GM21529 (cell line): Measurements from ENCODE around the gene SNAP47.

Source experiments
- ATAC-seq: cut with Tn5 transposase; IDR thresholded peaks from one replicate; pipeline ENCODE4 v1.9.1; 2021; ENCODE audit not compliant: unreplicated experiment

The SNAP47 gene

DNA sequence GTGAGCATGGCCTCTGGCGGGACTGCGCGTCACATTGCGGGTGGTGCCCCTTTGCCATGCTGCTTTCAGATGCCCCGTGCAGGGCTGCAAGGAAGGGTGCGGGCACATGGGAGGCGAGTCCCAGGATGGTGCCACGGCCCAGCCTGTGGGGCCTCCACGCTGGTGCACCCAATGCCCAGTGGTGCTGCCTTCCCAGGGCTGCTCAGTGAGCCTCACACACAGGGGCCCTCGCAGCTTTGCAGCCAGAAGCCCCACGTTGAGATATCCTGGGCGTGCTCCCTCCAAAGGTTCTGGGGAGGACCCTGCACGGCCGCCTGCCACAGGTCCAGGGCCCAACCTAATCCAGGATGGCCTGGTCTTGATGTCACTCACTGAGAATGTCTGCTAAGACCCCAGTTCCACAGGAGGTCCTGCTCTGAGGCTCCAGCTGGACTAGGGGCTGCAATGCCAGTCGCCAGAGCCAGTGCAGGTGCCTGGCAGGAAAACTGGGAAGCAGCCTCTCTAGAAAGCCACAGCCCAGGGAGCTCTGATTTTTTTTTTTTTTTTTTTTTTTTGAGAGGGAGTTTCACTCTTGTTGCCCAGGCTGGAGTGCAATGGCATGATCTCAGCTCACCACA, 46.2 kb downstream of the SNAP47 start:
- no peak for ATAC-seq

- no peak for ATAC-seq
These were observed 47.0 kb downstream of the SNAP47 start for GRCh38 chr1:227782226-227782625.

- ATAC-seq = no peak
These were observed 50.0 kb downstream of the SNAP47 start for GRCh38 chr1:227785094-227785804.

GRCh38 chr1:227785805-227786671, 50.8 kb downstream of the SNAP47 start:
- no peak for ATAC-seq

DNA sequence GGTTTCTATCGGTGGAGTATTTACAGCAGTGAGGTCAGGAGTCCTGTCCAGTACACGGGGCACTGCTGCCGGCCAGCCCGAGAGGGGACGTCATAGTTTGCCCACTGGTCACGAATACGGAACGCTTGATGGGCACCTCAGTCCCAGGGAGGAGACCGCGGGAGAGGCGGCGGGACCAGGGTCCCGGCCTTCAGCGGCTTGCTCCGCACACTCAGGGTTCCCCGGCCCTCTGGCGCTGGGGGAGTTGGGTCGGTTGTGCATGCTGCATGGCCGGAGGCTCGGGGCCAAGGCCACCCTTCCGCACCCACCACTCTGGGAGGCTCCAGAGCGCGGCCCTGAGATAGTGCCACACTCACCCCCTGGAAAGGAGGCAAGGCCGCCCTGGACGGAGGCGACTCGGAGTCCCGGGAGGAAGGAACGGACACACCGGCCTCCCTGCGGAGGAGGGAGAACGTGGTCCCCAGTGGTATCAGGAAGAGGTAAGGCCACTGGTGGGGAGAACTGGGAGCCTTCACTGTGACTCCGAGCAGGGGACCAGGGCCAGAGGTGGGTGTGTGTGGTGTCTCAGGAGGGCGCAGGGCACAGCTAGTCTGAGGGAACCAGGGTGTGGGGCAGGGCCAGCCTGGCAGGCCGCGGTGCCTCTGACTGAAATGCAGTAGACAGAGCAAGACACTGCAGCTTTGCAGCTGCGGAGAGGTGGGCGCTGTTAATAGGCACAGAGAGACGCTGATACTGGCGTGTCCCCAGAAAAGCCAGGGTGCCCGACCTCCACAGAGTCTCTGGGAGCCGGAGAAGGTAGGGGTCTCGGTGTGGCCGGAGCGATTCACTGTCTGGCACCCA, 51.7 kb downstream of the SNAP47 start:
- ATAC-seq = no peak

DNA sequence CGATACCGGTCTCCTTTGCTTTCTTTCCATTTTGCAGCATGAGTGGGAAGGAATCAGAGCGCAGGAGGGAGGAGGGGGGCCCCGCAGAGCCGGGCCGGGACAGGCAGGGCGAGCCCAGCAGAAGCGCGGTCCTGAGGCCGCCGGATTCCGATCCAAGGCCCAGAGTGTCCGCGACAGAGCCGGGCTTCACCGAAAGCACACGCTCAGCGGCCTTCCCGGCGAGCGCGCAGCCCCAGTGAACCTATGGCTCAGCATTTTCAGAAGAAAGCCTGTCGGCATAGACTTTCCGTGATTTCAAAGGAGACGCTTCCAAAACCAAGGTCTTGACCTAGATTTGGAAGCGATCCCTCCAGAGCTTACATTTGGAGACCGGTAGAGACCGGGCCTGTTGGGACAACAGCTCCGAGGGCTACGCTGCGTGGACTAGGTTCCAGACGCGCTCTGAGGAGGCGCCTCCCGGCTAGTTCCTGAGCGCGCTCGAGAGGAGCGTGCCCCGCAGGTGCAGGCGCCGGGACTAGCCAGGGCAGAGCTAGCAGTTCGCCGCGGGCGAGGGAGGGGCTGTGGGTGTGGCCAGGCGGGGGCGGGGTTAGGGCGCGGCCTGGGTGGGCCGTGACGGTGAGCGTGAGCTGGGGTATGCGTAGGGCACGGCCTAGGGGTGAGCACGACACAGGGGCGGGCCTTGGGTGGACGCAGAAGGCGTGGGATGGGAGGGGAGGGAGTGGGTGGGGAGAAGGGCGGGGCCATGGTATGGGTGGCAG, 52.5 kb downstream of the SNAP47 start:
- ATAC-seq = peak; percentile 93

GRCh38 chr1:227788271-227789083, 53.2 kb downstream of the SNAP47 start:
- ATAC-seq = peak; percentile 63

GRCh38 chr1:227789084-227790033, 54.1 kb downstream of the SNAP47 start:
- no peak for ATAC-seq

GRCh38 chr1:227790034-227790400, 54.8 kb downstream of the SNAP47 start:
- no peak for ATAC-seq

GRCh38 chr1:227790868-227791267, 55.6 kb downstream of the SNAP47 start:
- ATAC-seq = no peak

DNA sequence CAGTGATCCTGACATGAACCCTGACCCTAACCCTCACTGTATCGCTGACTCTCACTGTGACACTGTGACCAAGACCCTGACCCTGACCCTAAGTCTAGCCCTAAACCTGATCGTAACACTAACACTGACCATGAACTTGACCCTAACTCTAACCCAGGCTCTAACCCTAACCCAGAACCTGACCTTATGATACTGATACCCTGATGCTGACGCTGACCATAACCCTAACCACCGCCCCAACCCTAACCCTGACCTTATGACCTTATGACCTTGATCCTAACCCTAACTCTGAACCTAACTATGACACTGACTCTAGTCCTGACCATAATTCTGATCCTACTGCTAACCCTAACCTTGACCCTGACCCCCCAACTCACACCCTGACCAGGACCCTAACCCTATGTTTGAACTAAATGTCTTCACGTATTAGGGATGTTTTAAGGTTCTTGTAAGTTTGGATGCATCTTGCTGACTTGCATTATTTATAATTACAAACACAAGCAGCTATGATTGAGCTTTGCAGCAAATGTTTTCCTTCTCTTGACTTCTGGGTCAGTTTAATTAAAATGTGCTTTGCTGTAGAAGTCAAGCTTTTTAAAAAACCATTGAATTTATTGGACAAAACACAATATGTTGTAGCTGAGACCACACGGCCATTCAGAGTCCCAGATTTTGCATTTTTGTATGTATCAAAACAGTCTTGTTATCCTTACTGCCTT, 56.3 kb downstream of the SNAP47 start:
- ATAC-seq = no peak

DNA sequence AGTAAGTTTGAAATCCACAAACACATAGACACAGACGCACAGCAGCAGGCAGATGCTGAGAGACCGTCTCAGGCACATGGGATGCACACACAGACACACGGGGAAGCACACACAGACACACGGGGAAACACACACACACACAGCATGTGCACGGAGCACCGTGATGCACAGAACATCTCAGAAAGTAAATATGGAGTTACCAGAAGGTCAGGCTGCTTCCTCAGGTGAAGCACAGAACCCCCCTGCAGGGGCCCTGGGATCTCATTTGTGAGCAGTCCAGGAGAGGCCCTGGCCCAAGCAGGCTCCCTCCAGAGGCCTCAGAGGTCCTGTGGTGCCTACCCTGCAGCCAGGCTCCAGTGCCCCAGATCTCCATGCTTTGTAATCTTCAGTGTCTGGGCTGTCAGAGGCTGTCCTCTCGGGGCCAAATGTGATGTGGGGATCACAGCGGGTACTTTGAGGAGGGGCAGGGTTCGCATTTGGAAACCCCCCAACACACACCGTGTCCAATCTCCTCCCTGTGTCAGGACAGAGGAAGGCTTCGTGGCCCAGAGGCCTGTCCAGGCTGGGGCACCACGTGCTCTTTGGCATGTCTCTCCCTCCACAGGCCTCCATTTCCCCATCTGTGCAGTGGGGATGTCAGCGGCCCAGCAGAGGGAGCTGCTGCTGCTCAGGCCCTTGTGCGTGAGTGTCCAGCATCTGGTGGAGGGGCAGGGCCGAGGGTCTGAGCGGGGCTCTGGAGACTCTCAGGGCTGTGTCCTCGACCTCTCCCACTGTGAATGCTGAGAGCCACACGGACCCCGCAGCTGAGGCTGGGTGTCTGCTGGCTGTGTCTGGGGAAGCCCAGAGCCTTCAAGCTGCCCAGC, 57.2 kb downstream of the SNAP47 start:
- ATAC-seq = no peak

- ATAC-seq = no peak
These were observed 58.1 kb downstream of the SNAP47 start for GRCh38 chr1:227793079-227793947.

DNA sequence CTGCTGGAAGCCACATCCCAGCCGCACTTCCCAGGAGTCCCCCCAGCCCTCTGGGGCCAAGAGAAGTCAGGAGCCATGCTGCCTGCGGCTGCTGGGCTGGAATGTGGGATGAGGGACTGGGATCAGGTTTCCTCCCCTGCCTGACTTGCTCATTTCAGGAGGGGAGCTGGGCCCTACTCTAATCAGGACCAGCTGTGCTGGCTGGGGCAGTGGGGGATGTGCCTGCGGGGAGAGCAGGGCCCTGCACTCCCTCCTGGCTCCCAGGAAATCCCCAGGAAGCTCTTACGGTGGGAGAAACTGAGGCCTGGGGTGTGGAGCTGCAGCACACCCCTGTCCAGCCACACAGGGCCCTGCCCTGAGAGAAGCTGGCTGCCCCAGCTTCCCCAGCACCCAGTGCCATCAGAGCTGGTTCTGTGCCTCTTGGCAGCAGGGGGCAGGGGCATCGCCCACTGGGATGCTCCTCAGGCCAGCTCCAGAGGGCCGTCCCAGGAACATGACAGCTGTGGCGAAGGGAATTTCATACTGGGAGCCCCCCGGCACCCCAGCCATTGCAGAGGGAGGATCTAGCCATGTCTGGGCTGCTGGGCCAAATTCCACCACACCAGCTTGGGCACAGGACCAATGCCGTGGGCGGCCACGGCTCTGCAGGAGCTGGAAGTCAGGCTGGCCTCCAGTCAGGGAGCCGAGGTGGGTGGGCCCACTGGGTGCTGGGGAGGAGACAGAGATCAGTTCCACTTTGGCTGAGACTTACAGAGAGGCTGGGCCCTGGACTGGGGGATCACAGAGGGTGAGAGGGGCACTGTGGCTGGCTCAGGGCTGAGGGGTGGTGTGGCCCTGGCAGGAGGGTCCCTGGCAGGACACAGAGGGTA, 58.9 kb downstream of the SNAP47 start:
- no peak for ATAC-seq

- no peak for ATAC-seq
These were observed 59.6 kb downstream of the SNAP47 start for GRCh38 chr1:227794817-227795192.
